Esophagus muscularis mucosa (tissue), 3 donors: Measurements from ENCODE around the gene CNN3.

Experiments used
- POLR2AphosphoS5 ChIP-seq, 2 donors: sonication (generic); formaldehyde crosslinking; IDR thresholded peaks; one replicate each; pipeline ENCODE4 v1.6.1; 2017; ENCODE audit warnings: antibody characterized with exemption in 2 of 2
- TF ChIP-seq, protein P1 (sequence below), 3 experiments: fragments of 200-600 bp in 2 of 3; fragments of 450-650 bp in 1 of 3; sonication (generic) in 2 of 3; IDR thresholded peaks; one replicate each; pipeline ENCODE4 v1.5.1; 2017 to 2019; ENCODE audit warnings: antibody characterized with exemption in 3 of 3, mild to moderate bottlenecking in 2 of 3, moderate library complexity in 1 of 3

DNA sequence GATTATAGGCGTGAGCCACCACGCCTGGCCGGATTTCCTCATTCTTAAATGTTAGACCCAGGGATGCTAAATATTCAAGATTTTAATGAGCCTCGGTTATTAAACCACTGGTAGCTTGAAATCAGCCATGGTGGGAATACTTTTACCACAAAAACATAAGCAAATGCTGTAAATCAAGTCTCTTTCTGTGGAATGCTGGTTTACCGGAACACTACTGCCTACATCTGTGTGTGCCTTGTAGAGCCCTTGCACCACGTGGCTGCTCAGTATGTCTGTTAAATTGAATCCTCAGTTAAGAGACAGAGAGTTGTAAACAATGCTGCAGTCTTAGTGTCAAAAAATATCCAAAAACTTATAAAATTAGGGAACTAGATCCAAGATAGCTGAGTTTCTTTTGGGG, 26.8 kb upstream of the CNN3 start:
- TF ChIP-seq, protein P1, sequence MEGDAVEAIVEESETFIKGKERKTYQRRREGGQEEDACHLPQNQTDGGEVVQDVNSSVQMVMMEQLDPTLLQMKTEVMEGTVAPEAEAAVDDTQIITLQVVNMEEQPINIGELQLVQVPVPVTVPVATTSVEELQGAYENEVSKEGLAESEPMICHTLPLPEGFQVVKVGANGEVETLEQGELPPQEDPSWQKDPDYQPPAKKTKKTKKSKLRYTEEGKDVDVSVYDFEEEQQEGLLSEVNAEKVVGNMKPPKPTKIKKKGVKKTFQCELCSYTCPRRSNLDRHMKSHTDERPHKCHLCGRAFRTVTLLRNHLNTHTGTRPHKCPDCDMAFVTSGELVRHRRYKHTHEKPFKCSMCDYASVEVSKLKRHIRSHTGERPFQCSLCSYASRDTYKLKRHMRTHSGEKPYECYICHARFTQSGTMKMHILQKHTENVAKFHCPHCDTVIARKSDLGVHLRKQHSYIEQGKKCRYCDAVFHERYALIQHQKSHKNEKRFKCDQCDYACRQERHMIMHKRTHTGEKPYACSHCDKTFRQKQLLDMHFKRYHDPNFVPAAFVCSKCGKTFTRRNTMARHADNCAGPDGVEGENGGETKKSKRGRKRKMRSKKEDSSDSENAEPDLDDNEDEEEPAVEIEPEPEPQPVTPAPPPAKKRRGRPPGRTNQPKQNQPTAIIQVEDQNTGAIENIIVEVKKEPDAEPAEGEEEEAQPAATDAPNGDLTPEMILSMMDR (IDR thresholded peaks at IDR 0.05): no peak
- no peak for TF ChIP-seq POLR2AphosphoS5 (IDR thresholded peaks at IDR 0.05)
